GM21390 (cell line): ENCODE measurements around the gene ASTN2.

ENCODE experiments used
- ATAC-seq: cut with Tn5 transposase; IDR thresholded peaks from one replicate; pipeline ENCODE4 v1.9.1; 2021; ENCODE audit not compliant: unreplicated experiment

Gene ASTN2

DNA sequence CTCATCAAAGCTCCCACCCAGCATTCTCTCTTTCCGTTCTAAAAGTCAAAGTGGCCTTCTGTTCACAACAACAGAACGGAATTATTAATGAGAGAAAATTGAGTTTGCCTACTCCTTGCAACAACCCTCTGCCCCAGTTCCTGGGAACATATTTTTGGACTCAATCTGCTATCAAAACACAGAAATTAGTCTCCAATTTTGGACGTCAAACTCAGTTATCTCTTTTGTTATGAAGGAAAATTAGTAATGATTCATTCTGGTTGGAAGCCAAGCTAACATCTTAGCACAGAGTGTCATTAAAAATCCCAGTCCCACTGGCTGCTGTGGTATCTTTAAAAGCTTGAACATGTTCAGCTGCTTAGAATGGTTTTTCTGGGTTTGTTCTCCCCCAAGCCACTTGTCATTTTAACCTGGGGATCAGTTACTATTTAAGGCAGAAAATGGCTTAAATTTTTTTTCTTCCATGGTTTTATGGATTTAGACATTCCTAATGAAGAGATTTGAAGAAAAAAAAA is 384.5 kb downstream of the ASTN2 start:
- no peak for ATAC-seq

DNA sequence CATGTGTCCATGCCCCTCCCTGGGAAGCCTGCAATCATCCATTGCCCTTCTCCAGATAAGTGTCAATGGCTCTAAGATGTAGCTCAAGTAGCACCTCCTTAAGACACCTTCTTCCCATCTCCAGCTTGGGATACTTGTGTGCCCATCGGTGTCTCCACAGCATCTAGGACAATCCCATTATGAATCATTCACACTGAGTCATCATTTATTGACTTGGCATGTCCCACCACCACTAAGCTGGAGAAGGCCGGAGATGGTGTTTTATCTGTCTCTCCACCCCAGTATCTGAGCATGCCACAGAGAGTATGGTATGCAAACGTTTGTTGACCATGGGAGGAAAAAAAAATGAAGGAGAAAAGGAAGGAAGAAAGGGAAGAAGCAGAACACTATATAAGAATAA is 385.5 kb downstream of the ASTN2 start:
- ATAC-seq = no peak

DNA sequence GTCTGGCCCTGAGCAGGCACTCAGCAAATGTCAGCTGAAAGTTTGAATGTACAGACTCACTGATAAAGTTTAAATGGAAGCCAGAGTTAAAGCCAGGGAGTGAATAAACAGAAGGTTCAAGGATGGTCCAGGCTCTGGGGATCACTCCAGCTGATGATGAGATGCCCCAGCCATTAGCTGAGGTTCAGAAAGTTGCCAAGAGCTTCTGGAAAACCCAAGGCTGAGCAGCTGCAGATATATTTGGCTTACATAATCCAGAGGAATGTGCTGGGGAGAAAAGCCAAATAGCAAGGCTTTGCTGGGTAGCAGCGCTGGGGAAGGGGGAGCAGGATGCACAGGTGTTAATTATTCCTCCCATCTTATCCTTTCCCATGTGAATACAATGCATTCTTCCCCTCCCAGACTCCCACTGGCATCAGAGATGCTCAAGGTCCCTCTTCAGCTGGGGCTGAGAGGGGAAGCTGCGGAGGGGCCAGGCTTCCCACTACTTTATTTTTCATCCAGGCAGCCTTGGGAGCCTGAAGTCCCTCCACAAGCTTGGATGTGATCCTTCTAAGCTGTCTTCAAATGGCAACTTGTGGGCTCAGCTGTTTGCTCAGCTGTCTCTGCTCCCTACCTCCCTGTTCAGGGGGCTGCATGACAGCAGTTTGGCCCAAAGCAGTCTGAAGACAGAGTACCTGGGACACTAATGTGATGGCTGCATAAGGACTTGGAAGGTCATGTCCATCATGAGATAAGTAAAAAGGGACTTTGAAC is 386.6 kb downstream of the ASTN2 start:
- no peak for ATAC-seq

DNA sequence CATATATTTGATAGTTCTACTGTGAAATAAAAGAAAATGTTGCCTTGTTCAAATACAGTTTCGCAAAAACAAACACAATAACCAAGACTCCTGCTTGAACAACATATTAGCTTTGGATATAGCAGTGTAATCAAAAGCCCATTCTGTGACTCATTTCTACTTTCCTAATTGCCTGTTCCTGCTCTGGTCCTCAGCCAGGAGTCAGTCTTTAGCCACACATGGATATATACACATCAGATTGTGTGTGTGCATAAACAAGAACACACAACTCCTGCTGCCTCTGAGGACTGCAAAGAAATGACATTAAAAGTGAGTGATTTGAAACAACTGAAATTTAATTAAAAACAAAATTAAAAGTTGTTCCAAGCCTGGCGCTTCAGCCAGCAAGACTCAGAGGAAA is 393.0 kb downstream of the ASTN2 start:
- no peak for ATAC-seq

DNA sequence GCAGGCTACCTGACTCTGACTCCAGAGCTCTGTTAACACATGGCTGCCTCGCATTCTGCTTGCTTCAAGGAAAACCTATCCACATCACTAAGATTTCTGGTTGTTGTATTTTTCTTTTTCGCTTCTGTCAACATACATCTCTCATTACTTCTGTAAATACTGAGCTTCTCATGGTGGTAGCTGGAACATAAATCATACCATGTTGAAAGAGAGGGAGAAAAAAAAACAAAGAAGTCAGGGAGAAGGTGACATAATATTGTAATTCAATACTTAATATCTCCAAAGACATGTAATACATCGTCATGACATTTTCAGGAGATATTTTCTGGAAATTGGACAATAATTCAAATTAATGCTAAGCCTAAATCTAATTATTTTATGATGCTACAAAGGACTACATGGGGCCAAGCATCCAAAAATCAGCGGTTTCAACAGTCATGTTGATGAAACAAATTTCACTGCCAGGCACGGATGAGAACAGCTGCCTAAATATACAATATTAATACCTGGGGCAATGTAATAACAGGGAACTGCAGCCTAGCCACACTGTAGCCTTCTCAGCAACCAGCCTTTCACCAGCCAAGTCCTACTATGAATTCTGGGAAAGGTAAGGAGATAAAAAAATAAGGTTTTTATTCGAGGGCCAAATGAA is 395.8 kb downstream of the ASTN2 start:
- ATAC-seq = no peak

DNA sequence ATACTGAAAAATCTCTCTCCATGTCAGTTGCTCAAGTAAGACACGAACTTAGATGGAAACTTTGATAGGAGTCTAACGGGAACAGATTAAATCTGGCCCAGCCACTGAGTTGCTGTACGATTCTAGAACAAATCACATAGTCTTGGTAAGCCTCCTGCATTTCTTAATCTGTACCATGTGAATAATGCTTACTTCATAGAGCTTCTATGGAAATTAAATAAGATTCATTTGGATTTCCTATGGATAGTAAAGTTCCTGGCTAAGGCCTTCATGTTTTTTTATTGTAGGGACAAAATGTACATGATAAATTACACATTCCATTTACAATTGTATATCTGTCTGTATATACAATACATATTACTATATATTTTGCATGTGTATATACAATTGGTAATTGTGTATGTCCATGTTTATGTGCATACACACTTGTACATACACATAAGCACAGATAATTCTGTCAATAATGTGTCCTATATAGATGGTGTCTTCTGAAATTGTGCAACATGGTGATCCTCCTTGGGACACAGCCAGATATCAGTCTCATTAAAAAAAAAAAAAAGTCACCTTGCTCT is 397.4 kb downstream of the ASTN2 start:
- no peak for ATAC-seq

DNA sequence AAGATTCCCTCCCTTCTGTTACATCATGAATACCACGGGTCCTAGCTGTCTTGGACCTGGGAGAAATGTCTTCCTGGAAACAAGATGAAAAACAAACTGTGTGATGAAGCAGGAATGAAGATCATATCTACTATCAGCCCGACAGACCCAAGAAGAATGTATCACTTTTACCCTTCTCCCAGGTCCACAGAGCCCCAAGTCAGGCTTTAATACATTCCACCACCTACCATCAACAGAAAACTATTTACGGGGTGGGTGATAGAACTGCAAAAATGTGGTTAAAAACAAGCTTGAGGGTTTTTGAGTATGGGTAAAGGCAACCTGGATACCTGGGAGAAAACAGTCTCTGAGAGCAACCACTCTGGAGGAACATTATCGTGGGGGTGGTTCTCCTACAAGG is 400.8 kb downstream of the ASTN2 start:
- no peak for ATAC-seq

DNA sequence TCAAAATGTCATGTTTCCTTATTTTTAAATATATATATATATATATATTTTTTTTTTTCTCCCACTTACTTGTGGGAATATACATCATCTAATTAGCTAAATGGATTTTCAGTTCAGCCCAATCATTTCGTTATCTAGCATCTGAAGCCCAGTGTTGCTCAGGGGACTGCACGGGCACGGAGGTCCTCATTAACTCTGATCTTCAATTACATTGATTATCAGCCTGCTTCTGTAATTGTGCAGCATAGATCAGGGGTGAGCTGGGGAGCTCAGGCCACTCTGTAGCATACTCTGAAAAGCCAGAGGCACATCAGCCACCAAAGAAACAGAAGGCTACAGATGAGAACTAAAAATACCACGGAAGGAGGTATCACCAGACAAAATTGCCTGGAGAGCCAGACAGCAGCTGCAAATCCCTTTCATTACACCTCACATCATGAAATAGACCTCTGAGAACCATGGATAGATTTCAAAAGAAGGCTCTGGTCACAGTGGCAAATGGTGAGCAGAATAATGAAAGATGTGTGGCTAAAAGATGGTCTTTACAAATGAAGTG is 401.3 kb downstream of the ASTN2 start:
- ATAC-seq = no peak

DNA sequence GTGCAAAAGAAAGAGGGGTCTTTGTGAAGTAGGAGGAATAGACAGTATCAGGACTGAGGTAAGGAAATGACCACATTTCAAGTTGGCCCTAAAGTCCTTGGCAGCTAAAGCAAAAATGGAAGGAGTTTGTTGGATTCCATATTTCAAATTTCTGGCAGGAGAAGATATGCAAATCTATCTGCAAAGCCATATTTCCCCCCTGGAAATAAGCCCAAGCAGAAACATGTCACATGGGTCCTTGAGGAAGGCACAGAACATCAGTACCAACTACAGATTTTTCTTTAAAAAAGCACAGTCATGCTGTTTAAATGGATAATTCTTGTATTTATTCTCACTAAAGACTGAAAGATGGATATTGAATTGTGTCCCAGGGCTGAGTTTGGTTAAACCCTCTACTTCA is 404.8 kb downstream of the ASTN2 start:
- no peak for ATAC-seq

DNA sequence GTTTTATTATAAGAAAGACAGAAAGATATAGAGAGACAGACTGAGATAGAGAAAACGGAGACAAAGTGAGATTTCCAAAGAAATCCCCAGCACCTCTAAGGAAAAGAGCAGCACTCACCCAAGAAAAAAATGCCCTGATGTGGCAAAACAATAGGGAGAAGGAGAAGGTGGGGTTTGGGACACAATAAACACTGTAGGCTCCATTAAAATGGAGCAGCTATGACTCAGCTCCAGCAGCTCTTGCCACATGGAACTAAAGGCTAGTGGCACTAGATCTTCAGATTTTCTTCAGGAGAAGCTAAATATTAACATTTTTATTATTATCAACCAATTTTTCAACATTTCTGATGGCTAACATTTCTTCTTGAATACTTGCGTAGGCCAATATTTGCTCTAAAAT is 406.0 kb downstream of the ASTN2 start:
- ATAC-seq = no peak

DNA sequence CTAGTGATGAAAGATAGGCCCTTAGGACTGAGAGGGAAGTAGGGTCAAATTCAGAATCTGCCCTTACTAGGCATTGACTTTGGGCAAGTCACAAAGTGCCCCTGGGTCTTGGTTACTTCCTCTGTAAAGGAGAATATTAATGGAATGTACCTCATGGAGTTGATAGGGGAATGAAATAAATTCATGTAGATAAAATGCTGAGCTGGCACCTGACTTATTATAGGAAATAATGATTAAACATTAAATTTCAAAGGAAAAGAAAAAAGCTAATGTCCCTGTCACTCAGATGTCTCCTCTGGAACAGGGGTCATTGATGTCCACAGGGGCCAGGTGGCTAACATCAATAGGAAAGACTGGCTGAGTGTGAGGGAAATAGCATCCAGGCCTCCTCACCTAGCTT is 406.4 kb downstream of the ASTN2 start:
- no peak for ATAC-seq

DNA sequence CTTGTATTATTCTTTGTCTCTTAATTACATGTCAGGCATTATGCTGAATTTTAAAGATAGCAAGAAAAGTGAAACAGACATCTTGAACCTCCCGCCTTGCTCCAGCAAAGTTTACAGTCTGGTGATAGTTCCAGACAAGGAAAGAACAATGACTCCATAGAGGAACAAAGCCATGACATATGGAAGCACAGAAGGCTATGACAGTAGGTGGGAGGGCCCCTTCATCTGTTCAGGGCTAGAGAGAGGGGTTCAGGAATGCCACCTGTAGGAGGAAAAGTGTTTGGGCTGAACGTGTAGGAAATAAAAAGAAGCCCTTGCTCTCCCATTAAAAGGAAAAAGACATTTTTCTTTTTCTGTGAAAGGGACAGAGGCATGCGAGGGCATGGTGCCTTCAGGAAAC is 412.2 kb downstream of the ASTN2 start:
- no peak for ATAC-seq

DNA sequence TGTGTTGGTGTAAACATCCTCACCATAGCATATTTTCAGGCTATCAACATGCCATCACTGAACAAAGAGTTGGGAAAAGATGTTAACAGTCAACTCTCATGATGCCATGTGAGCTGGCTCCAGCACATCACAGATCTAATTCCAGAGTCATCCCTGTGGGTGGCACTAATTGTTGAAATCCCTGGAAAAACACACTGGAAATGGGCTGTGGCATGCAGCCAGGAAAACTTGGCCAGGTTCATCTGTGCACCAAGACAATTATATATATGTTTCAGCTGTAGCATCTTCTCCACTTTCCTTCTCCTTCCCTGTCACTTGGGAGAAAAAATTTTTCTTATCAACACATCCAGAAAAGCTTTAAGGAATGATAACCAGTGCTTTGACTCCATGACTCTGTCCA is 414.0 kb downstream of the ASTN2 start:
- ATAC-seq = no peak

DNA sequence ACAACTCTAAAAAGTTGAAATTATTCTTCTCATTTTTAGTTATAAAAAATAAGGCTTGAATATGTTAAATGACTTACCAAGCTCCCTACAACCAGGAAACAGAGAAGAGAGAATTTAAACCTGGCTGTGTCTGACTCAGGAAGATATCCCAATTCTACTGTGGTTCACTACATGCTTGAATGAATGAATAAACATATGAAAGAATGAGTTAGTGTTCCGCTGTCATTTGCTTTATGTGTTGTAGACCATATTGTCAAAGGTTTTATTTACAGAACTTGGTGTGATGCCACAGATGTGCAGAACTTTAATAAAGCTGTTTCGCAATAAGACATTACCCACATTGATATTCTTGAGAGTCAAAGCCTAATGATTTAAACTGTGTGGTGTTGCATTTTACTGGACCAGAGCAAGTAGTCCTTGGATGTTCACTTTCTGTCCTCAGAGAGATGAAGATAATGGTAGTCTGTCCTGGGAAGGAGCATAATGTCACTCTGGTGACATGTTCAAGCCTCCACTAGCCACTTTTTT is 414.6 kb downstream of the ASTN2 start:
- ATAC-seq = no peak

DNA sequence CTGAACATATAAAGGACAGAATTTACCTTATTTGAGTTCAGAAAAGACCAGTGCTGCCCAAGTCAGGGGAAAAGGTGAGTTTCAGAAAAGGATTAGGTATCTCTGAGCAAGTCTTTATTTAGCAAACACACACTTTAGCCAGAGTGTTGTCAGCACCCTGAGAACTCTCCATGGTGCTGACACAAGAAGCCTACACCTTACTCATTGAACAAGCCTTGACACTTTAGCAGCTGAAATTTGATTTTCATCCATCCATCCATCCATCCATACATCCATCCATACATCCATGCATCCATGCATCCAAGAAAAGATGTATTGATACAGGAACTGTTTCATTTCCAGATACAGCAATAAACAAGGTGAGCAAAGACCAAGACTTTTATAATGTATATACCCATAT is 416.6 kb downstream of the ASTN2 start:
- ATAC-seq = no peak

DNA sequence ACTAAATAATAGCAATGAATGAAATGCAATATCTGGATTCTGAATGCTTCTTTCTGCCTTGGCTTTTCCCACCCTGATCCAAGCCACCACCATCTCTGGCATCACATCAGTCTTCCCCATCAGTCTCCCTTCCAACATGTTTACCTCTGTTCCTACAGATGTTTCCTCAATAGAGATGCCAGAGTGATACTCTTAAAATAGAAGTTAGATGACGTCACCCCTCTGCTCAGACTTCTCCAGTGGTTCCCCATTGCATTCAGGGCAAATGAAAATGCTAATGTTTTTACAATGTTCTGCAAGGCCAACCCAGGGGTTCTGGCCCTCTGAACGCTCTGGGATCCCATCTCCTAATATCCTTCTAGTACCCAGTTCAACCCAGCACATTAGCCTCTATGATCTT is 422.0 kb downstream of the ASTN2 start:
- ATAC-seq = no peak

DNA sequence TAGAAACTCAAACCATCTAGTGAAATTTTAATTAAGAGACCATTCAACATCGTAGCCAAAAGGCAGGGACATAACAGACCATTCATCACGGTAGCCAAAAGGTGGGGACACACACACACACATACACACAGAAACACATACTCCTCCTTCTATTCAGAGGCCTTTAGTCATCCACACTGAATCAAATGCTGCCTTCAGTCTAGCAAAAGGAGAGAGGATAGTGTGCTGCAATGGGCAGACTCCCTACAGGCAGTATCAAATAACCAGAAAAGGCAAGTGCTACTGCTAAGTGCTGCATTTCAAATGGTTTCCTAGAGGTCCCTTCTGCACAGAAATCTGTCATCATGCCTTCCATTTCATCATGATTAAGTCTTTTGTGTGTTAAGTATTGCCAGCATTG is 423.8 kb downstream of the ASTN2 start:
- no peak for ATAC-seq

DNA sequence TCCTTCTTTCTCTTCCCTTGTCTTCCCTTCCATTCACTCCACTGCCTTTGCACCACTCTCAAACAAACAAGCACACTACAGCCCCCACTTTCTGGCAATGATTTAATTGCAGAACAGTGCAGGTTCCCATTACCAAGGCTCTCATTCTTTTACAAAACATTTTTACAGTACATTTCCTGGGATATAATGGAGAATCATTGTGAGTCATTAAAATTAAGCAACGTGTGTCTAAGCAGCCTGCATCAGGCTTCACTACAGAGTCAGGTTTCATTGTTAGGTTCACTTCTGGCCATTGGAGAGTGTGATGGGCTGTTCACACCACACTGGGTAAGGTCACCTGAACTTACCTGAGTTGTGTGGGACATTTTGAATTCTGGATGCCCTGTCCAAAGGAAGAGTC is 424.3 kb downstream of the ASTN2 start:
- ATAC-seq = no peak

DNA sequence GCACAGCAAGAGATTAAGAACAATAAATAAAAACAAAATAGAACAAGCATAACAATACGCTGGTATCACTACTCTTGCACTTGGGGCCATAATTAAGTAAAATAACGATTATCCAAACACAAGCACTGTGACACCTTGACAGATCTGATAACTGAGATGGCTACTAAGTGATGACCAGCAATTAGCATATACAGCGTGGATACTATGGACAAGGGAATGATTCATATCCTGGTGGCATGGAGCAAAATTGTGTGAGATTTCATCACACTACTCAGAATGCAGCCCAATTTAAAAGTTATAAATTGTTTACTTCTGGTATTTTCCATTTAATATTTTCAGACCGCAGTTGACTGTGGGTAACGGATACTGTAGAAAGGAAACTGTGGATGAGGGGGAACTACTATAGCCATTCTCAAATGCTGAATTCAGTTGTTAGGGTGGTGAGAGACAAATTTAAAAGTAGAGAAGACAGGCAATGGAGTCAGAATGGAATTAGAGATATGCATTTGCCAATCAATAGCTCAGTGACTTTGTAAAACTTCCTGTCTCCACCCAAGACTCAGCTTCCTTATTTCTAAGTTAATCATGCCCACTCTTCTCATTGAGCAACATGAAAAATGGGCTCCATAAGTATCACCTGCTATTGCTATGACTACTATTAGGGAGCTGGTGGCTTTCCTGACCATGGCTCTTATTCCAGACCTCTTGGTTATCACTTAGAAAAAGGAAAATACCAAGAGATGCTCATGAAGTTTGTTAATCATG is 427.0 kb downstream of the ASTN2 start:
- no peak for ATAC-seq

DNA sequence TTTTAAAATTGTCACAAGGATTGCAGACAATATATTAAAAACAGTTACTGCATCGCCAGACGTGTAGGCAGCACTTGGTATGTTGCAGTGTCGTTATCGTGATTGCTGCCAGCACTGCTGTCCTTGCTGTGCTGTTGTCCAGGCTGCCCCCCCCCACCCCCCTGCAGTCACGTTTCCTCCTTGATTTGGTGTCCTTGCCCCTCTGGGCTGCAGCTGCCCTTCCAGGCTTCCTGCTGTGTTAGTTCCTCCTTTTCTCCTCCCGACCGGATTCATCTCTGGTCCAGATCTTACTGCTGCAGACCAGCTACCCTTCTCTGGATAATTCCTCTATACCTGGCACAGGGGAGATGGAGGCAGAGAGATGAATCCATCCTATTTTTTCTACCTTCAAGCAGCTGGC is 428.8 kb downstream of the ASTN2 start:
- ATAC-seq = no peak

DNA sequence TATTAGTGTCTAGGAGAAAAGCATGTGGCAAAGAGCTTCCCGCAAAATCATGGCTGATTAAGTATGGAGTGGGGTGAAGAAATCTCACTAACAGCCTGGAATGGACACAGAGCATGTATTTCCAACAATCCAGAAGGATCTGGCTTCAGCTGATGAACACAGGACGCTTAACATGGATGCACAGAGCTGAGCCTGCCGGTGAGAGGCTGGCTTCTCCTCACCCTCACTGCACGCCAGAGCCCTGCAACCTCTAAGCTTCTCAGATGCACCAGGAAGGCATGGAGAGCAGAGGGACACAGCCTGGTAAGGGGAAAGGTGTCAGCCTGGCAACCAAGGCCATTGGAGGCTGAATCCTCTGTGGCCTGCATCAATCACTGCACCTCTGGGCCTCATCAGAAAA is 429.3 kb downstream of the ASTN2 start:
- no peak for ATAC-seq
